CD4-positive, alpha-beta T cell treated with Interleukin-10 for 1 hour (primary cell): ENCODE data around the gene CELSR1.

Experiments
- DNase-seq: peaks from one replicate; pipeline ENCODE4 v3.0.0-alpha.2; 2020

Gene CELSR1

GRCh38 chr22:46439576-46440465, 97.6 kb downstream of the CELSR1 start:
- no peak for DNase-seq

- no peak for DNase-seq
Observed at GRCh38 chr22:46439111-46439510, 98.3 kb downstream of the CELSR1 start.

- no peak for DNase-seq
Observed at GRCh38 chr22:46437671-46438440, 99.6 kb downstream of the CELSR1 start.

GRCh38 chr22:46436595-46437175, 100.7 kb downstream of the CELSR1 start:
- DNase-seq: no peak

- DNase-seq: no peak
Observed at GRCh38 chr22:46433318-46433717, 104.1 kb downstream of the CELSR1 start.

GRCh38 chr22:46432164-46433068, 105.0 kb downstream of the CELSR1 start:
- peak; percentile 60 for DNase-seq

GRCh38 chr22:46430961-46431838, 106.2 kb downstream of the CELSR1 start:
- DNase-seq: no peak

- DNase-seq: no peak
Observed at GRCh38 chr22:46429325-46429853, 108.0 kb downstream of the CELSR1 start.

- no peak for DNase-seq
Observed at GRCh38 chr22:46428602-46429324, 108.7 kb downstream of the CELSR1 start.

- DNase-seq: no peak
Observed at GRCh38 chr22:46428171-46428570, 109.2 kb downstream of the CELSR1 start.

GRCh38 chr22:46425016-46425415, 112.4 kb downstream of the CELSR1 start:
- no peak for DNase-seq

- DNase-seq: no peak
Observed at GRCh38 chr22:46424496-46424895, 112.9 kb downstream of the CELSR1 start.

GRCh38 chr22:46422896-46423295, 114.5 kb downstream of the CELSR1 start:
- DNase-seq: no peak

GRCh38 chr22:46421267-46421666, 116.2 kb downstream of the CELSR1 start:
- peak; percentile 34 for DNase-seq

GRCh38 chr22:46419754-46420571, 117.5 kb downstream of the CELSR1 start:
- no peak for DNase-seq

GRCh38 chr22:46418827-46419226, 118.6 kb downstream of the CELSR1 start:
- no peak for DNase-seq

GRCh38 chr22:46417769-46418168, 119.7 kb downstream of the CELSR1 start:
- no peak for DNase-seq

GRCh38 chr22:46416891-46417580, 120.4 kb downstream of the CELSR1 start:
- DNase-seq: no peak

- no peak for DNase-seq
Observed at GRCh38 chr22:46416520-46416871, 120.9 kb downstream of the CELSR1 start.
